NCI-H526 (cell line): ENCODE data around the gene EIF2AK3.
A peak's percentile ranks its signal among the peaks of the same experiment; 100 is the strongest.
"Not testable (repeated sequence)": the region's sequence is repeated elsewhere in the genome, so short reads cannot be mapped to it uniquely, and the experiment has no call there.

Experiments used
- DNase-seq, 2 experiments: peaks; one replicate each; lab custom pipeline; 2025; lab: John Stamatoyannopoulos, UW

The EIF2AK3 gene

DNA sequence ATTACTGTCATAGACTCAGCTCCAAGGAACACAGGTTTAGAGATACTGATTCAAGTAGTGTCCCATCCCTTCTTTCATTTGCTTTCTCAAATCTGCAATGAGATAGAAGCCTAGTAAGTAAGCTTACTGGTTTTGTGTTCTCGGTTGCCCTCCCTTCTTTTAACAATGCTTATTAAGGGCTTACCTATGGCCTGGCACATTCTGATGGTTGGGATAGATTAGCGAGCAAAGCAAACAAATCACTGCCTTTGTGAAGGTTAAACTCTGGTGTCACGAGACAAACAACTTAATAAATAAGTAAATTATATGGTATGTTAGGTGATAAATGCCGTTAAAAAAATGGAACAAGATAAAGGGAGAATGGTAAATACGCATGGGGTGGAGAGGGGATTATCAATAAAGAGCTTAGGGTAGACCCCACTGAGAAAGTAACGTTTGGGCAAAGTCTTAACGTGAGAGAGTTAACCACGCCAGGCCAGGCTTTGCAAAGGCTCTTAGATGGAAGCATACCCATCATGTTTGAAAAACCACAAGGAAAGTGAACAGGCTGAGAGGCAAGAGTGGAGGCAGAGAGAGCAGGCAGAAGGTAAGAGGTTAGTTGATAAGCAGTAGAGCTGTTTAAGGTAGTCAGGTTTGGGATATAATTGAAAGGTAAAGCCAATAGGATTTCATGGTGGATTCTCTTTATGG, 31.0 kb downstream of the EIF2AK3 start:
- DNase-seq = no peak

DNA sequence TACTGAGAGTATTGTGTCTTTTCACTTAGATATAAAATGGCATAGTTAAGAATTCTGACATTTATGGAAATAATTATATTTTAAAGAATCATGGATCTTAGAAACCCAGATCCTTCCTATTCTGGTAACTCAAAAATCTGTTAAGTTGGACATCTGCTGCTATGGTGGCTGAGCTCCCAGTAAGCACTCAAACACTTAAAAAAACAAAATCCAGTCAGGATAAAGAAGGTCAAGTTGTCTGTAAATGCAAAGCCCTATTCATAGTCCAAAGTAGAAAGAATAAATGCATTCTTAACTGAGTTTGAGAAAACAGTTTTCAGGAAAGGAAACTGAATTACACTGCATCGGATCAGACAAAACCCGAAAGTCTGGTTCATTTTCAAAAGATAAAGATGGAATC, 35.6 kb downstream of the EIF2AK3 start:
- DNase-seq = no peak

DNA sequence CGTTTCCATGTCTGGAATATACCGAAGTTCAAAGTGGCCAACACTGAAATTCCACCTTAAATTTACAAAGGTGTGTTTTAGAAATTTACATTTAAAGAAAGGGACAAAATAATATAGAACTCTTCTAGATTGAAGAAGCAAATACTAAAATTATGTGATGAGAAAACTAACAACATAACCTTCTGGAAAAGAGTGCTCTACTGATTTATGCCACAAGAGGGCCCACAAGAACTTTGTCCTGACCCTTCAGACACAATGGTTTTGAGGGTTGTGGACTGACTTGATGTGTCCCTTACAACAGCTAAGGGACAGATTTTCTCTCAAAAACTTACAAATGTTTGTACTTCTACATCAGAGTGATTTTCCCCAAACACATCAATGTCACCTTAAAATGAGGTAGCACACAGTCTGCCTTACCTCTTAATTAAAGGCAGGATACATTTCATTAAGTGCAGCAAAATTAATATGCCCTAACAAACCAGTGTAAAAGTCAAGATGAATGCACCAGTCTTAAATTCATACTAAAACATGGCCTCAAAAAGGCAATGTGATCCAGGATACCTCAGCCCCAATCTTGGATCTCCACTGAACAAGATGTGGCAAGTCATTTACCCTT, 36.2 kb downstream of the EIF2AK3 start:
- DNase-seq = peak; percentile 2 to 64

DNA sequence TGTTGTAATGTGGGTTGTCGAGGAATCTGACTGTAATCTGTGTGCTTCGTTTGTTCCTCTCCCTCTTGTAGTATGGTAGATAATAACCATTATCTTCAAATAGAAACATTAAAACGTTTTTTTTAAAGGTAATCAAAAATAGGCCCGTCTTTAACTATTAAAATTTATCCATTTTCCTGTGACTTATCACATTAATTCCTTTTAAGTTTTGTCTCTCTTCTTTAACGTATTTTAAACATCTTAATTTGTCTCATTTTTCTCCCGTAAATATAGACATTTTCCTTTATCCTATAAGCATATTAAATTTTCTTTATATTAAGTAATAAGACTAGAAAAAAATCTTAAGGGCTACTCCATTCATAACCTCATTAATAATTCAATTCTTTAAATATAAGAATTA, 41.3 kb downstream of the EIF2AK3 start:
- no peak for DNase-seq

DNA sequence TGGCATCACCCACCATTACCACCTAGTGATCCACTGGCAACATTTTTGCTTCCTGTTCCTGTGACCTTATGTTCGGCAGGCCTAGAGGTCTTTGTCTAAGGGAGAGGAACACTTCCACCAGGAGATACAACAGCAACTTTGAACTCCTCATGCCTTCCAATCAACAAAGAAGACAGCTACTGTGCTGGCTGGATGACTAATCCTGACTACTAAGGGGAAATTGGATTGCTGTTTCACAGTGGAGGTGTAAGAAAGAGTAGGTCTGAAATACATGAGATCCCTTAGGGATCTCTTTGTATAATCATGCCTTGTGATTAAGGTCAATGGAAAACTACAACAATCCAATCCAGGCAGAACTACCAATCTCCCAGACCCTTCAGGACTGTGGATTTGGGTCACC, 45.2 kb downstream of the EIF2AK3 start:
- DNase-seq = no peak

DNA sequence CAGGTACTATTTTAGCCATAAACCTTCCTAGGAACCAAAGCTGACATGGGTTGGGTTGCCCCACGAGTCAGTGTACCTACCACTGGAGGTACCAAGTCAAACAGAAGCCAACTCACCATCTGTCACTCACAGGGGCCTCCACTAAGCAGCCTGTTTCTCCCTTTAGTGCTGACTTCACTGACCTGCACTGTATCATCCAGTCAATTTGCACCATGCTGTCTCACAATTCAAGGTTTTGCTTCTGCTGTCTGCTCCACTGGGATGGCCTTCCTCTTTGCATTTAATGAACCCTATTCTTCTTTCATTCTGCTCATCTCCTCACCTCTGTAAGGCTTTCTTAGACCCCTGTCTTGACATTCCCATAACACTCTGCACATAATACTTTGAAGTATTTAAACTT, 47.2 kb downstream of the EIF2AK3 start:
- DNase-seq = no peak

DNA sequence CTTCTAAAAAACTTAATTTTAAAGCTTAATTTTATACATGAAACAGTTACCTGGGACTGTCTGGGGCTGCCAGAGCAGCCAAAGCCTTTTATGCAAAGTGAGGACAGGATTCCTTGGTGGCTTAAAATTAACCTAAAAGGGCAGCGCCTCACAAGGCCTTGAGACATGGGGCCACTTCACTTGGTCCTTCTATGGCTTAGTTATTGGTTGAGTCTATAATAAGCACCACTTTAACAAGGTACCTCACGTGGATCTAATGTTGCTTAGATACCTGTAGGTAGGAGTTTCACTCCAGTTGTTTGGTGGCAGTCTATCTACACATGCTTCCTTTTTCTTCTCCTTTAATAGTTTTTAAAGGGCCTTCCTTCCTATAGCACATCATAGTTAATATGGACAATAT, 51.6 kb downstream of the EIF2AK3 start:
- DNase-seq = no peak

DNA sequence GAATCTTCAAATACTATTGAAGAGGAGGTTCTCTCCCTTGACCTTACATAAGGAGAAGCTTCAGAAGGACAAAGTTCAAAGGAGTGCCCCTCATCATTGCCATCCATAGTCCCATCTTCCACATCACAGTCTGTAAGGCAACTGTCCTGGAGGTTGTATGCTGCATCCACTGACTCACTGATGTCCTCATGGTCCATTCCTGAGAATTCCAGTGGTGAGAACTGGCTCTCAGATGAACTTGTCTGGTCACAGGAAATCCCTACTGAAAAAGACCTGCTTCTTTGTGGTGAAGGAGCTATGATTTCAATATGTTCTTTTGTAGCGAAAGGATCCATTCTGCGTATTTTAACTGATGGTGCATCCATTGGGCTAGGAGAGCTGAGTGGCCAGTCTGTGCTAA, 52.2 kb downstream of the EIF2AK3 start:
- no peak for DNase-seq

DNA sequence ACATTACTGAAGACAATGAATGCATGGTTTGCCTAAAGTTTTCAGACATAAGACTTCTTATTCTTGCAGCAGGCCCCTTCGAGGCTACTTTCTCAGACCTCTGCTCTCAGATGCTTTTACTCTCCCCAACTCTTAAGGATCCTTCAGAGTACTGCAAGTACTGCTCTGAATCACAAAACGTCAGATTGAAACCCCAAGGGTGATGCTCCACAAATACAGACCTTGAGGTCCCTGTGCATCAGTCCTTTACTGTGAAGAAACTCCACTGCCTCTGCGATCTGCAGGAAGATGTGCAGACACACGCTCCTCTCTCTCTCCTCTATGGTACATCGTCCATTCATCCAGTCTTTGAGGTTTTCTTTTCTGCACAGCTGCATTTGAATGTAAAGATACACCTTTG, 52.8 kb downstream of the EIF2AK3 start:
- no peak for DNase-seq

DNA sequence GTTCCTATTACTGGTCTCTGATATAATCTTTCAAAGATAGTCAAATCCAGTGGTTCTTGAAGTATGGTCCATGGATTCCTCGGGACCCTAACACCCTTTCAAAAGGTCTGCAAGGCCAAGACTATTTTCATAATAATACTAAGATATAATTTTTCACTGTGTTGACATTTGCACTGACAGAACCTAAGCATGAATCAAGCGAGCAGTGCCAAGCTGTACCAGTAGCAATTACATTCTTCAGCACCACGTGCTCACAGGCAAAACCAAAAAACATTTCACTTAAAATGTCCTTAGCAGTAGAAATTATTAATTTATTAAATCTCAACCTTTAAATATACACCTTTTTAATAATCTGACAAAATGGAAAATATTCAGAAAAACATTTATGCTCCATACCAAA, 59.1 kb downstream of the EIF2AK3 start:
- no peak for DNase-seq

DNA sequence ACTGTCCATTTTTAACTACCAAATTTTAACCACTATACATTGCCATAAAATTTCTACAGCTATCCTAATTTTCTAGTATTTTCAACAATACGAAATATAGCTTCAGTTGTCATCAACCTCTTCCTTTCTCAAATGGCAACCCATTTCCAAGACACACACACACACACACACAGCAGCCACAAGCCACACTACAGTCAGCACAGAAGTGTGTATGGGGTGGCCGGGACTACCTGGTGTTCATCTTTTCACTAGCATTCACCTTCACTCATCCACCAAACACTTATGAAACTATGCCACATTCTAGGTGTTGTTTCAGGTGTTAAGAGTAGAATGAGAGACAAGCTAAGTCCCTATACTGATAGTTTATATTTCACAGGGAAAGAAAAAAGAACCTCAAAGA, 62.9 kb downstream of the EIF2AK3 start:
- DNase-seq = no peak

DNA sequence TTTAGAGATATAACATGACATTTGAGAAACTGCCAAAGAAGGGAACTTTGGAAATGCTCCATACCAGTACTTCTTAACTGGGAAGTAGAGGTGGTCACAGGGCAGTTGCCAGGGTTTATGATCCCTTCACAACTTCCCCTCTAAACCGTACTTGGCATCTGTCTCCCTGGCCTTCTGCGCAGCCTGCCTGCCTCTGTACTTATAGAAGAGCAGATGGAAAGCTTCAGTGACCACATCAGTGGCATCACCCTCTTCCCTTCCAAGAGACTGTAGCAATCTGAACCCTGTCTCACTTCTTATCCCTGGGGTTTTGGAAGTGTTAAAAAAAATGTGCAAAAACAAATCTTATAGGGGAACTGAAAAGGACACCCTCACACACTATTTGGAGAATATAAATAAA, 64.1 kb downstream of the EIF2AK3 start:
- no peak for DNase-seq

DNA sequence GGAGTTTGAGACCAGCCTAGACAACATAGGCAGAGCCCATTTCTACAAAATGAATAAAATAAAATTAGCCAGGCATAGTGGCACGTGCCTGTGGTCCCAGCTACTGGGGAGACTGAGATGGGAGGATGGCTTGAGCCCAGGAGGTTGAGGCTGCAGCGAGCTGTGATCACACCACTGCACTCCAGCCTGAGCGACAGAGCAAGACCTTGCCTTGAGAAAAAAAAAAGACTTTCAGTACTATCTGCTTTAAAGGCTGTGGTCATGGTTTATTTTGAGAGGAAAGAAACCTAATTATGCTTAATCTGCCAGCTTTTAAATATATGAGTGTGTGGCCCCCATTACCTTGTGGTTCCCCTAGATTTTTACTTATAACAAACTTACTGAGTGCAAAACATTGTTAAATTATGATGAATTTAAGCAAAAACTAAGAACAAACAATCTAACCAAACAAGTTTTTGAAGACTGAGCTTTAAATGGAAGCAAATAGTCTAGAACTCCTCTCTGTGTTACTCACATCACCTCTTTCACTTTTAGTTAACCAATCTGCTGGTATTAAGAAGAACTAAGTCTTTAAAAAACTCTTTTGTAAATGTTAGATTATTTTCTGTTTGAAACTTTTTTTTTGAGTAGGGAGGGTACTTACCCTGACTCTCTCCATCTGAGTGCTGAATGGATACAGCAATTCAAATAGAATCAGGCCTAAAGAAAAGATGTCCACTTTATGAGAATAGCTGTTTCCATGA, 65.4 kb downstream of the EIF2AK3 start:
- DNase-seq = no peak

DNA sequence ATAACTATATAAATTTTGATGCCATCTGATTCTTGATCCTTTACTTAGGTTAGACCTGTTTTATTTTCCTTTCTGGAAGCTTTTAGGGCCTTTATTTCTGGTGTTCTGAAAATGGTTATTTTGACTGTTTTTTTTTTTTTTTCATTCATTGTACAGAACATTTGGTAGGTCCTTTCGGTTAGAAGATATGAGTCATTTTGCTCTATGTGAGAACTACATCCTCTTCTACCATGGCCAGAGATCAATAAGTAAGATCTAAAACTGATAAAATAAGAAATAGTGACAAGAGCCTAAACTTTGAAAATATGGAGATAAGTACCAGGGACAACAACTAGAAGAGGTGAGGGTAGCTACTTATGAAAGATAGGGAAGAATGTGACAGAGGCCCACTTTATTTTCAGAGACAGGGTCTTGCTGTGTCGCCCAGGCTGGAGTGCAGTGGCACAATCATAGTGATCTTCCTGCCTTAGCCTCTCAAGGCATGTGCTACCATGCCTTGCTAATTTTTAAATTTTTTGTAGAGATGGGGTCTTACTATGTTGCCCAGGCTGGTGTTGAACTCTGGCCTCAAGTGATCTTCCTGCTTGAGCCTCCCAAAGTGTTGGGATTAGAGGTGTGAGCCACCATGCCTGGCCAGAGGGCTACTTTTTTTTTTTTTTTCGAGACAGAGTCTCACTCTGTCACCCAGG, 66.5 kb downstream of the EIF2AK3 start:
- DNase-seq = no peak

DNA sequence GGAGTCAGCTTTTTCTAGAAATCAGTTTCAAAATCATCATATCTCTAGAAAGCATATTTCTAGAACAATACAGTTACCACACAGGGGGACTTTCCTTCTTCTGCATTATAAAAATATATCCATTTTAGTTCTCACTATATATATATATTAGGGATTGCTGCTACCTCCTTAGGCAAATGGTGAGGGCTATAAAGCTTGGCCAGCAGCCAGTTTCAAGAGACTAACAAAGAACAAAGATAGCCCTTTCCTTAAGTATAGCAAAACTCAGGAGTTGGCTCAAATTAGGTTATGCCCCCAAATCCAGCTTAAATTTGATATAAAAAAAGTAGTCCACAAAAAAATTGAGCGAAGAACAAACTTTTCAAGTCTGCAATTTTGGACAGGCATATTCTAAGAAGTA, 70.0 kb downstream of the EIF2AK3 start:
- DNase-seq = no peak

DNA sequence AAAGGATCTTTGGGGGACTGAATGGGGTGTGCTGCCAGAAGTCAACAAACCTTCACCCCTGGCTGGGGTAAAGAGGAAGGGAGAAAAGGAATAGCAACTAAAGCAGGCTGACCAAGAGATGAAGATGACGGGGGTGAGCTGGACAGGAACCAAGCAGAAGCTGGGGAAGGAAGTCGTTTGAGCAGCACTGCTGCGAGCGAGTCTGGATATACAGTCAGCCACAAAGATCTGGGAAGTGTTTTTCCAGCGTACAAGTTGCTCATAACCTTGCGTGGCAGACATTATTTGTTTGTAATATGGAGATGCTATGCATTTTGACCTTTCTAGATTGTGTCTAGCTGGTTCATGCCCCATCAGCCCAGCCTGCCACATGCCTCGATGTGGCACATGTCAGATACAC, 71.2 kb downstream of the EIF2AK3 start:
- DNase-seq = no peak

DNA sequence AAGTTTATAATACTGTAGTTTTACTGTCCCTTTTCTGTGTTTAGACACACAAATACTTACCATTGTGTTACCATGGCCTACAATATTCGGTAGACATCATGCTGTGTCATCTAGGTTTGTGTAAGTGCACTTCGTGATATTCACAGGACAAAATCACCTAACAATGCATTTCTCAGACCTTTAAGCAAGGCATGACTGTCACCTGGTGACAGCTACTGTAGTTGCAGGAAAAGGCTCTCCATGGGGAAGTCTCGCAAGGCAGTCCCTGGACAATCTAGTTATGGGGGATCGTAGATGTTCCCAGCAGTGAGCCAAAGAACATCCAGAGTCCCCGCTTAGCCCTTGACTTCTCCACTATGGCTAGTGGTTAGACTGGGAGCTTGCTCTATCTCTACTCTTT, 73.1 kb downstream of the EIF2AK3 start:
- peak in 1 of 2 experiments; percentile 18 for DNase-seq

DNA sequence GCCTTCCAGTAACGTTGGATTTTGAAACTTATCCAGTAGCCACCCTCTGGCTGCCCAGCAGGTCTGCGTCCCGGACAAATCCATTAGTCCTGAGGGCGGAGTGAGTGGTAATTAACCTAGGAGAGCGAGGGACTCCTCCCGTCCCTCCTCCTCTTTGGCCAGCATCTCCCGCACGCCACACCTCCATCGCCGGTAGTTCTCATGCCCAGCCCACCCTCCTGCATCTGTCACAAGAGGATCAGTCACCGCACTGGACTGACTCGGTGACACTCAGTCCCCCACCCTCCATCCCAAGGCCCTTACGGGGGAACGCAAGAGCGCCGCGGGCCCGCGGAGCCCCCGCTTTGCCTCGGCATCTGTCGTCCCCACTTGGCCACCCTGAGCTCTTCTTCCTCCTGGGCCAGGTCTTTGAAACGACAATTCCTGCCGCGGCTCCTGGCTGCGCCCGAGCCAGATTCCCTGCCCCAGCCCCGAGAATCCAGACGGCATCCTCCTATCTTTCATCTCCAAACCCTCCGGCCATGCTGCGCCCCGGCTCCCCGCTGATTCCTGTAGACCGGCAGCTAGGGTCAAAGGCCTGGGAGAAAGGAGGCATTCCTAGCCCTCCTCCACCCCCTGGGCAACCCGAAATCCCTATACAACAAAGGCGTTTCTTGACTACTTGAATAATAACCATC, 77.5 kb downstream of the EIF2AK3 start:
- DNase-seq = peak in 1 of 2 experiments; percentile 27

DNA sequence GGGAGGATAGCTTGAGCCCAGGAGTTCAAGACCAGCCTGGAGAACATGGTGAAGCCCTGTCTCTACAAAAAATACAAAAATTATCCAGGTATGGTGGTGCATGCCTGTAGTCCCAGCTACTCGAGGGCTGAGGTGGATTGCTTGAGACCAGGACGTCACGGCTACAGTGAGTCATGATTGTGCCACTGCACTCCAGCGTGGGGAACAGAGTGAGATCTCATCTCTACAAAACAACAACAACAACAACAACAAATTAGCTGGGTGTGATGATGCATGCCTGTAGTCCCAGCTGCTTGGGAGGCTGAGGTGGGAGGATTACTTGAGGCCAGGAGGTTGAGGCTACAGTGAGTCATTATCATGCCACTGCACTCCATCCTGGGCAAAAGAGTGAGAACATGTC, 81.0 kb downstream of the EIF2AK3 start:
- DNase-seq = not testable (repeated sequence)

DNA sequence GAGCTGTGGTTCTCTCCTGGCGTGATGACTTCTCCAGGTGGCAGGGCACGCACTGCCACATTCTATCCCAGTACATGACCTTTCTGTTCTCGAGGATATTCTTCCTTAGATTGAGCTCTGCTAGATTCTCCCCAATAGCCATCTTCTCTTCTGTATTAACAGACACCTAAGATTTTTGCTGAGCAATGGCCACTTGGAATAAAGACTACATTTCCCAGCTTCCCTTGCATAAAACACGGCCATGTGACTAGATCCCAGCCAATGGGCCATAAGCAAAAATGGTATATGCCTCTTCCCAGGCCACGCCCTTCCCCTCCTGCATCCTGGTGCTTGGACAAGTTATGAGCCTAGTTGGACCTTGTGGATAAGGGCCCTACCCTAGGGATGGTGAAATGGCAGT, 82.1 kb downstream of the EIF2AK3 start:
- peak; percentile 59 to 60 for DNase-seq

DNA sequence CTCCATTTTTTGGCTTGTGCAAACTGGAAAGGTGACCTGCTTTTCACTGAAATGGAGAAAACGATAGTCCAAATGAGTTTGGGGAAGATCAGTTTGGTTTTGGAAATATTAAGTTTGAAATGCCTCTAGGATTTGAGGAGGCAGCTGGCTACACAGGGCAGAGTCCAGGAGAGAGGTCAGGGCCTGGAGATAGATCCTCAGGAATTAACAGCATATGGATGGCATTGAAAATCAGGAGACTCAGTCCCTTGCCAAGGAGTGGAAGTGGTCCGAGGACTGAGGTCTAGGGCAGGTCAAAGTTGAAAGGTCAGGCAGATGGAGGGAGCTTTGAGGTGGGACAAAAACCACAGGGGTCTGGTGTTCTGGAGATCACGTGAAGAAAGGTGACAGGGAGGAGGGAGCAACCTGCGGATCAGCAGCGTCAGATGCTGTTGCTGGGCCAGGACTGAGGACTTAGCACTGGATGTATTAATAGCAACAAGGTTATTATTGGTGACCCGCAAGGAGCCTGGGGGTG, 83.7 kb downstream of the EIF2AK3 start:
- DNase-seq = no peak

DNA sequence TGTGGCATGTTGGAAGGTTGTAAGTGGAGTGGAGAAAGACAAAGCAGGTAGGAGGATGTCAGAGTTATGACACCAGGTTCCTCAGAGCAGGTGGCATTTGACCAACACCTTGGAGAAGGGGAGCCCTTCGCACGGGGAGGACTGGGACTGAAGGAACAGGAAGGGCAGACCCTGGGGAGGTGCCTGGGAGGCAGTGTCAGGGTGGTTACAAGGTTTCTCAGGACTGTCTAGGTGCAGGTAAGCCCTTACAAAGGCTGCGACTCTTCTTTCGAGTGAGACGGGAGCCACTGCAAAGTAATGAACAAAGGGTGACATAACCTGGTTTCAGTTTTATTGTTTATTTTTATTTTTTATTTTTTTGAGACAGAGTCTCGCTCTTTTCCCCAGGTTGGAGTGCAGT, 84.6 kb downstream of the EIF2AK3 start:
- no peak for DNase-seq
